Suprapubic skin (tissue), 4 donors: Measurements from ENCODE around the gene C14orf93. TPM values are rescaled to one million over a fixed set of nuclear protein-coding genes. Genes with fewer than 3 reads are reported as not detected.

Experiments
- DNase-seq, 2 donors: peaks; one replicate each; pipeline ENCODE4 v3.0.0-alpha.2; 2019; ENCODE audit warnings: low spot score in 2 of 2
- H3K27ac ChIP-seq: fragments of 200-600 bp; sonication (generic); one replicate; pipeline ENCODE4 v1.5.1; 2019
- H3K27me3 ChIP-seq: fragments of 200-600 bp; sonication (generic); one replicate; pipeline ENCODE4 v1.5.1; 2019
- H3K36me3 ChIP-seq: fragments of 200-600 bp; sonication (generic); one replicate; pipeline ENCODE4 v1.5.1; 2019
- H3K4me1 ChIP-seq: fragments of 200-600 bp; sonication (generic); one replicate; pipeline ENCODE4 v1.5.1; 2019
- H3K4me3 ChIP-seq: fragments of 200-600 bp; sonication (generic); one replicate; pipeline ENCODE4 v1.5.1; 2019; ENCODE audit warnings: mild to moderate bottlenecking
- H3K9me3 ChIP-seq: fragments of 200-600 bp; sonication (generic); one replicate; pipeline ENCODE4 v1.5.1; 2019
- EP300 ChIP-seq: sonication (generic); formaldehyde crosslinking; IDR thresholded peaks from one replicate; pipeline ENCODE4 v1.6.1; 2017; ENCODE audit warnings: antibody characterized with exemption
- POLR2A ChIP-seq, 2 donors: fragments of 450-650 bp; IDR thresholded peaks; one replicate each; pipeline ENCODE4 v1.6.1; 2017; ENCODE audit warnings: antibody characterized with exemption in 2 of 2, mild to moderate bottlenecking in 2 of 2, moderate library complexity in 2 of 2
- POLR2AphosphoS5 ChIP-seq, 3 donors: sonication (generic); formaldehyde crosslinking; IDR thresholded peaks; one replicate each; pipeline ENCODE4 v1.6.1; 2017; ENCODE audit warnings: antibody characterized with exemption in 3 of 3
- WGBS: methylation state at CpG from one replicate; pipeline ENCODE4 v1.1.5; 2018; 5-methylcytosine and 5-hydroxymethylcytosine counted together
- total RNA-seq, 4 donors: library from RNA; depleted of rRNA; stranded (reverse); fragments of >200 nt; gene quantifications; one replicate each; pipeline ENCODE4 v1.1.0, GENCODE V29; 2016
- TF ChIP-seq, protein P1 (sequence below), 2 donors: fragments of 200-600 bp in 1 of 2; fragments of 450-650 bp in 1 of 2; sonication (generic) in 1 of 2; IDR thresholded peaks; one replicate each; pipeline ENCODE4 v1.5.1; 2016 to 2019; ENCODE audit warnings: antibody characterized with exemption in 2 of 2, mild to moderate bottlenecking in 1 of 2, moderate library complexity in 1 of 2

The C14orf93 gene
- total RNA-seq, 4 donors from 2014 or later = 19.1 to 32.9 (median 24.3) TPM

DNA sequence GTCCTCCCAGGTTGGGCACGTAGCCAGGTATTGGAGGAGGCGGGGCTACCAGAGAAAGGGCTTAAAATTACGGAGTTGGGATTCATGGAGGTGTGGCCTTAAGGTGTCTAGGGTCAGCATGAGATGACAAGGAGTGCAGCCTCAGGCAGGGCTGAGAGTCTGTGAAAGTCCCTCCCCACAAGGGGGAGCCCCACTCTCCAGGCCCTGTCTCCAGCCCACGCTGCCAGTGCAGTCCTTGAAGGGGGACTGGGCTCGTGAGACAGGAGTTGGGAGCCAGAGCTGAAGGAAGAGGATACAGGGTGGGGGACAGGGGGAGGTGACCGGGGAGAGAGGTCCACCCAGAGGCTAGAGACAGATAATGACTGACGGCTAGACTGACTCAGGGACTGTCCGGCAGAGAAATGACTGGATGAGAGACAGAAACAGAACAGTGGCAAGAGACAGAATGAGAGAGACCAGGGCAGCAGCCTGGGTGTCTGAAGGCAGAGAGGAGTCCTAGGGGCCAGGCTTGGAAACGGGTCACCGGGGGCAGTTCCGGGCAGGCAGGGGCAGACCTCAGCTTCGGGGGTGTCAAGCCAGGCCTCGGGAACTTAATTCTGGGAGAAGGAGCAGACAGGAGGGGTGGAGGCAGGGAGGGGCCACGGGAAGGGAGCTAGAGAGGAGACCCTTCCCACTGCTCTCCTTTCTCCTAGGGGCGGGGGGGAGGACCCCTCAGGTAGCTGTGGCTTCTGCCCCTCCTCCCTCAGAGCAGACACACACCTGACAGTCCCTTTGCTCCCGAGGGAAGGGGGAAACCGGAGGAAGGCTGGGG, 46.4 kb upstream of the C14orf93 start:
- Histone ChIP-seq H3K27ac (no peak overlapping the region), H3K4me1 (peaks cover 20% of the 10 kb centered on the region), H3K4me3 (peak overlapping the region; percentile 65), H3K36me3 (peaks cover 28% of the 10 kb centered on the region), H3K27me3 (no peaks in the 10 kb centered on the region), H3K9me3 (no peaks in the 10 kb centered on the region)
- no peak for DNase-seq
- WGBS = 11% methylated on average over 17 of the region's 17 CpGs
- TF ChIP-seq POLR2AphosphoS5 (IDR thresholded peaks at IDR 0.05) (no peak), POLR2A (IDR thresholded peaks at IDR 0.05) (no peak), EP300 (no peak)
- TF ChIP-seq, protein P1, sequence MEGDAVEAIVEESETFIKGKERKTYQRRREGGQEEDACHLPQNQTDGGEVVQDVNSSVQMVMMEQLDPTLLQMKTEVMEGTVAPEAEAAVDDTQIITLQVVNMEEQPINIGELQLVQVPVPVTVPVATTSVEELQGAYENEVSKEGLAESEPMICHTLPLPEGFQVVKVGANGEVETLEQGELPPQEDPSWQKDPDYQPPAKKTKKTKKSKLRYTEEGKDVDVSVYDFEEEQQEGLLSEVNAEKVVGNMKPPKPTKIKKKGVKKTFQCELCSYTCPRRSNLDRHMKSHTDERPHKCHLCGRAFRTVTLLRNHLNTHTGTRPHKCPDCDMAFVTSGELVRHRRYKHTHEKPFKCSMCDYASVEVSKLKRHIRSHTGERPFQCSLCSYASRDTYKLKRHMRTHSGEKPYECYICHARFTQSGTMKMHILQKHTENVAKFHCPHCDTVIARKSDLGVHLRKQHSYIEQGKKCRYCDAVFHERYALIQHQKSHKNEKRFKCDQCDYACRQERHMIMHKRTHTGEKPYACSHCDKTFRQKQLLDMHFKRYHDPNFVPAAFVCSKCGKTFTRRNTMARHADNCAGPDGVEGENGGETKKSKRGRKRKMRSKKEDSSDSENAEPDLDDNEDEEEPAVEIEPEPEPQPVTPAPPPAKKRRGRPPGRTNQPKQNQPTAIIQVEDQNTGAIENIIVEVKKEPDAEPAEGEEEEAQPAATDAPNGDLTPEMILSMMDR (IDR thresholded peaks at IDR 0.05) = peak; percentile 17 to 63

DNA sequence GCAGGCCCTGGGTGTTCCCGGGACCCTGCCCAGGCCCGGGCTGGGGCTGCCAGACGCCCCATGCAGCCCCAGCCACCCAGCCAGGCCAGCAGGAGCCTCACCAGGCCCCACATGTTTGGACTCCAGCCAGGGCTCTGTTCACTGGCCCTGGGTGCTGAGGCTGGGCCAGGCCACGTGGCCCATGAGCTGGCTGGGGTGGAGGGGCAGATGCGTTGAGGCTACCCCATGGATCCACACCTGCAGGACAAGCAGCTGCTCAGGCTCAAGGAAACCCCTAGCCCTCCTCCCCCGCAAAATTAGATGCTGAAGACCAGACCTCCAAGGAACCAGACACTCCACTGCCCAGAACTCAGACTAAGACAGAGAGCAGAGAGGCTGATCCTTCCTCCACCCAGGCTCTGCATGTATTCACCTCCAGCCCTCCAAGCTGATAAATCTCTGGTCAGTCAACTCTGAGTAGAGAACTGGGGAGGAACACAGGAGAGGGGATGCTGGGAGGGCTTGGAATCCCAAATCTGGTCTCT, 45.7 kb upstream of the C14orf93 start:
- Histone ChIP-seq H3K9me3 (no peaks in the 10 kb centered on the region), H3K36me3 (peaks cover 21% of the 10 kb centered on the region), H3K4me3 (no peak overlapping the region), H3K27ac (no peak overlapping the region), H3K27me3 (no peaks in the 10 kb centered on the region), H3K4me1 (peaks cover 20% of the 10 kb centered on the region)
- DNase-seq = no peak
- 75% methylated on average over 3 of the region's 6 CpGs for WGBS
- no peak for TF ChIP-seq POLR2A (IDR thresholded peaks at IDR 0.05)
- TF ChIP-seq, protein P1 (IDR thresholded peaks at IDR 0.05) = no peak
- no peak for TF ChIP-seq POLR2AphosphoS5 (IDR thresholded peaks at IDR 0.05)
- no peak for TF ChIP-seq EP300

DNA sequence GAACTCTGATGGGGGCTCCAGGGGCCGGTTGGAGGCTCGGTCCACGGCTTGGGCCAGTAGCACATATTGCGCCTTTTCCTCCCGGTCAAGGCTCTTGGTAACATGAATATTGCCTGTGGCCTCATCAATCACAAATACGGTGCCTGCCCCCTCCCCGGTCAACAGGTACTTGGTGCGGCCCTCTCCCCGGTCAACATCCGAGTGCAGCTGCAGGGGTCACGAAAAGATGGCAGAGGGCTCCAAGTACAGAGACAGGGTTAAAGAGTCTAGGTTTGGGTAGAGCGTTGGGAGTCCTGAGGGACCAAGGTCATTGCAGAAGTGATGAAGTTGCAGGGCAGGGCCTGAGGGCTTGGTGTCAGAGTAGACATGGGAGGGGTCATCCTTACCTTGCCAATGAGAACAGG, 45.2 kb upstream of the C14orf93 start:
- TF ChIP-seq EP300 (no peak), POLR2A (IDR thresholded peaks at IDR 0.05) (no peak), POLR2AphosphoS5 (IDR thresholded peaks at IDR 0.05) (no peak)
- TF ChIP-seq, protein P1 (IDR thresholded peaks at IDR 0.05) = no peak
- Histone ChIP-seq H3K36me3 (peaks cover 16% of the 10 kb centered on the region), H3K27me3 (no peaks in the 10 kb centered on the region), H3K9me3 (no peaks in the 10 kb centered on the region), H3K4me1 (peaks cover 20% of the 10 kb centered on the region), H3K4me3 (no peak overlapping the region), H3K27ac (no peak overlapping the region)
- 99% methylated on average over 12 of the region's 12 CpGs for WGBS
- DNase-seq = no peak

DNA sequence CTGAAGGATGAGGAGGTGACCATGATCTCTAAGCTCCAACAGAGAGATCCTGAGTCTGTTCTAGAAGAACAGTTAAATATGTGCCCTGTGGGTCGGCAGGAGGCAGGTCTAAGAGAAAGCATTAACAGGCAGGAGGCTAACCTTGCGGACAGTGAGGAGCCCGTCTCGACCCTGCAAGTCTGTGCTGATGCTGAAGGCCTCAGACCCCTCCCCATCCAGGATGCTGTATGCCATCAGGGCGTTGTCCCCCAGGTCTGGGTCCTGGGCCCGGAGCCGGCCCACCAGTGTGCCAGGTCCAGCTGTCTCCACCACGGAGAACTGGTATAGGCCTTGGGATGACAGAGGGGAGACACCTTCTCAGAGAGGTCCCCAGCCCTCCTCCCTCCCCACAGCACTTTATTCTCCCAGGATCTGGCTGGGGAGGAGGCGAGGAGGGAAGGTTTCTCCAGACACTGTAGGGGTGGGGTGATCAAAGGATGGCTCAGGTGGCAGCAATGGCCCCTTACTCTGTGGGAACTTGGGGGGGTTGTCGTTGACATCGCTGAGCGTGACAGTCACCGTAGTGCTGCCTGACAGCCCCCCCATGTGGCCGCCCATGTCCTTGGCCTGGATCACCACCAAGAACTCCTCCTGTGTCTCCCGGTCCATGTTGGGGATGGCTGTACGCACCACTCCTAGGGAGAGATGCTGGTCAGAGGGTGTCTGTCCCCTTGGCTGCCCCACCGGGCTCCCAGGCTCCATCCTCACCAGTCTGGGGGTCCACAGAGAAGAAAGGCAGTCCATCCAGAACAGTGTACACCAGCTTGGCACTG, 44.3 kb upstream of the C14orf93 start:
- no peak overlapping the region for H3K4me3 ChIP-seq
- no peak for DNase-seq
- TF ChIP-seq EP300 (no peak), POLR2A (IDR thresholded peaks at IDR 0.05) (no peak), POLR2AphosphoS5 (IDR thresholded peaks at IDR 0.05) (no peak)
- TF ChIP-seq, protein P1 (IDR thresholded peaks at IDR 0.05) = no peak
- H3K27ac ChIP-seq = no peak overlapping the region
- peaks cover 20% of the 10 kb centered on the region for H3K4me1 ChIP-seq
- 80% methylated on average over 16 of the region's 17 CpGs for WGBS
- H3K27me3 ChIP-seq = no peaks in the 10 kb centered on the region
- H3K9me3 ChIP-seq = no peaks in the 10 kb centered on the region
- H3K36me3 ChIP-seq = peaks cover 7% of the 10 kb centered on the region

DNA sequence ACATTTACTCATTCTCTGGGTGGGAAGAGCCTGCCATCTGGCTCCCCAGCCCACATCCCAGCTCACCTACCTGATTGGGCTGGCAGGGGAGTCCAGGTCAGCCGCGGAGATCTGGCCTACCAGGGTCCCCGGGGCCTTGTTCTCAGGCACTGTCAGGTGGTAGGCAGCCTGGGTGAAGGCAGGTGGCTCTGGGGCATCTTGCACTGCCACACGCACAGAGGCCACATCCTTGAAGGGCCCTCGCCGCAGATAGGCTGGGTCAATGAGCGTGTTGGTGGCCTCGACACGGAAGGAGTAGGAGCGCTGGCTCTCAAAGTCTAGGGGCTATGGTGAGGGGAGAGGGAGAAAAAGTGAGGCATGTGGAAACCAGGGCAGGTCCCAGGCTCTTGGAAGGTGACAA, 43.5 kb upstream of the C14orf93 start:
- TF ChIP-seq EP300 (no peak), POLR2A (IDR thresholded peaks at IDR 0.05) (no peak)
- TF ChIP-seq, protein P1 (IDR thresholded peaks at IDR 0.05) = no peak
- no peaks in the 10 kb centered on the region for H3K9me3 ChIP-seq
- no peak overlapping the region for H3K4me3 ChIP-seq
- no peaks in the 10 kb centered on the region for H3K36me3 ChIP-seq
- WGBS = 99% methylated on average over 8 of the region's 10 CpGs
- no peak for DNase-seq
- peaks cover 20% of the 10 kb centered on the region for H3K4me1 ChIP-seq
- H3K27me3 ChIP-seq = no peaks in the 10 kb centered on the region
- no peak overlapping the region for H3K27ac ChIP-seq
